Parathyroid adenoma (tissue), 2 donors: Measurements from ENCODE around the gene SMAD3.

Experiments
- H2AFZ ChIP-seq: fragments of 300-600 bp; sonication (generic); one replicate; pipeline ENCODE4 v1.7.0; 2017; ENCODE audit warnings: antibody characterized with exemption, mild to moderate bottlenecking
- H3K27ac ChIP-seq: fragments of 300-600 bp; sonication (generic); one replicate; pipeline ENCODE4 v1.7.0; 2017
- H3K27me3 ChIP-seq: fragments of 300-600 bp; sonication (generic); one replicate; pipeline ENCODE4 v1.7.0; 2017; ENCODE audit warnings: low read length; ENCODE audit not compliant: control insufficient read depth, insufficient read depth
- H3K36me3 ChIP-seq: fragments of 300-600 bp; sonication (generic); one replicate; pipeline ENCODE4 v1.7.0; 2017; ENCODE audit warnings: low read length; ENCODE audit not compliant: control insufficient read depth, insufficient read depth
- H3K4me1 ChIP-seq: fragments of 300-600 bp; sonication (generic); one replicate; pipeline ENCODE4 v1.7.0; 2017; ENCODE audit warnings: control low read depth
- H3K4me2 ChIP-seq: fragments of 300-600 bp; sonication (generic); one replicate; pipeline ENCODE4 v1.7.0; 2017; ENCODE audit warnings: low read length
- H3K4me3 ChIP-seq: fragments of 300-600 bp; sonication (generic); one replicate; pipeline ENCODE4 v1.7.0; 2017; ENCODE audit warnings: low read depth, low read length
- H3K79me2 ChIP-seq: fragments of 300-600 bp; sonication (generic); one replicate; pipeline ENCODE4 v1.7.0; 2017; ENCODE audit warnings: control low read depth
- H3K9ac ChIP-seq: fragments of 300-600 bp; sonication (generic); one replicate; pipeline ENCODE4 v1.7.0; 2017; ENCODE audit warnings: mild to moderate bottlenecking
- H3K9me3 ChIP-seq: fragments of 300-600 bp; sonication (generic); one replicate; pipeline ENCODE4 v1.7.0; 2017; ENCODE audit warnings: low read length; ENCODE audit not compliant: control insufficient read depth
- TF ChIP-seq, protein P1 (sequence below): fragments of 300-600 bp; sonication (generic); IDR thresholded peaks from one replicate; pipeline ENCODE4 v1.7.0; 2017; ENCODE audit warnings: antibody characterized with exemption, mild to moderate bottlenecking
- donor health status: primary hyperparathyroidism.

SMAD3 gene

DNA sequence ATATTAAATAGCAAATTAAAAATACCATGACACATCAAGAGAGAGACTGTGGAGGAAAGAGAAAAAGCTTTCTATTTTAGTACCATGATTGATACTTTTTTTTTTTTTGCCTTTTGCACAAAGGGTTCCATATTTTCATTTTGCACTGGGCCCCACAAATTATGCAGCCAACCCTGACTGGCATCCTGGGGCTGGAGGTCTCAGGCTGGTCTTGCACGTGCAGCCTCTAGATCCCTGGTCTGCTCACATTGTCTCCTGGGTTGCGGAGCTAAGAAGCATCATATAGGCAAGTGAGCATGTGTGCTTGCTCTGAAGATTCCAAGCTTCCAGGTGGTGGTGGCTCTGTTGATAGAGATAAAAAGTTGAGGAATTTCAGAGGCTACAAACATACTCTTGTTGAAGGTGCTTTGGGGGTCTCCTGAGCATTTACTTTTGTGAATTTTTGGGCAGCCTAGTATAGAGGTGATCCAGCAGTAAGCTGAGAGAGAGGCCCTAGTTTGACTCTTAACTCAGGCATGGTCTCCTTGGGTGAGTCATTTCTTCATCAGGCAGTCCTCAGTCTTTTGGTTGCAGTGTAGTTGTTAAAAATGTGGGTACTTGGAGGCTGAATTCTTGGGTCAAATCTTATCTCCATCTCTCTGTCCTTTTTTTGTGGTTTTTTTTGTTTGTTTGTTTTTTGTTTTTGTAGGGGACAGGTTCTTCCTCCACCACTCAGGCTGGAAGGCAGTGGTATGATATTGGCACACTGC, 31.3 kb downstream of the SMAD3 start:
- Histone ChIP-seq H3K4me3 (no peak overlapping the region), H3K9ac (no peak overlapping the region), H2AFZ (no peak overlapping the region), H3K4me1 (peaks cover 5% of the 10 kb centered on the region), H3K27ac (no peak overlapping the region), H3K4me2 (no peak overlapping the region), H3K9me3 (no peaks in the 10 kb centered on the region), H3K27me3 (no peaks in the 10 kb centered on the region), H3K79me2 (peaks cover 8% of the 10 kb centered on the region), H3K36me3 (no peaks in the 10 kb centered on the region)
- TF ChIP-seq, protein P1, sequence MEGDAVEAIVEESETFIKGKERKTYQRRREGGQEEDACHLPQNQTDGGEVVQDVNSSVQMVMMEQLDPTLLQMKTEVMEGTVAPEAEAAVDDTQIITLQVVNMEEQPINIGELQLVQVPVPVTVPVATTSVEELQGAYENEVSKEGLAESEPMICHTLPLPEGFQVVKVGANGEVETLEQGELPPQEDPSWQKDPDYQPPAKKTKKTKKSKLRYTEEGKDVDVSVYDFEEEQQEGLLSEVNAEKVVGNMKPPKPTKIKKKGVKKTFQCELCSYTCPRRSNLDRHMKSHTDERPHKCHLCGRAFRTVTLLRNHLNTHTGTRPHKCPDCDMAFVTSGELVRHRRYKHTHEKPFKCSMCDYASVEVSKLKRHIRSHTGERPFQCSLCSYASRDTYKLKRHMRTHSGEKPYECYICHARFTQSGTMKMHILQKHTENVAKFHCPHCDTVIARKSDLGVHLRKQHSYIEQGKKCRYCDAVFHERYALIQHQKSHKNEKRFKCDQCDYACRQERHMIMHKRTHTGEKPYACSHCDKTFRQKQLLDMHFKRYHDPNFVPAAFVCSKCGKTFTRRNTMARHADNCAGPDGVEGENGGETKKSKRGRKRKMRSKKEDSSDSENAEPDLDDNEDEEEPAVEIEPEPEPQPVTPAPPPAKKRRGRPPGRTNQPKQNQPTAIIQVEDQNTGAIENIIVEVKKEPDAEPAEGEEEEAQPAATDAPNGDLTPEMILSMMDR, result no peak

DNA sequence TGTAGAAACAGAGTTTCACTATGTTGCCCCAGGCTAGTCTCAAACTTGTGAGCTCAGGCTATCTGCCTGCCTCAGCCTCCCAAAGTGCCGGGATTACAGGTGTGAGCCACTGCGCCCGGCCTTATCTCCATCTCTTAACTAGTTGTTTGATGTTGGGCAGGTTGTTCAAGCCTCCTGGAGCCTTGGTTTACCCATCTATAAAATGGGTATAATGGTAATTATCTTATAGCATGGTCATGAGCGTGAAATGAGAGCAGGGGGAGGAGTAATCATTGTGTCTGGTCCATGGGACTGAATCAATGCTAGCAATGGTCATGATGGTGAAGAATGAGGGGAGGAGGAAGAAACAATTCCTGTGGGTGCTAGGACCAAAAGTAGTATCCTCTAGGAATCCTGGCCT, 32.0 kb downstream of the SMAD3 start:
- H3K27ac ChIP-seq, result no peak overlapping the region
- peaks cover 2% of the 10 kb centered on the region for H3K4me1 ChIP-seq
- H3K36me3 ChIP-seq, result no peaks in the 10 kb centered on the region

DNA sequence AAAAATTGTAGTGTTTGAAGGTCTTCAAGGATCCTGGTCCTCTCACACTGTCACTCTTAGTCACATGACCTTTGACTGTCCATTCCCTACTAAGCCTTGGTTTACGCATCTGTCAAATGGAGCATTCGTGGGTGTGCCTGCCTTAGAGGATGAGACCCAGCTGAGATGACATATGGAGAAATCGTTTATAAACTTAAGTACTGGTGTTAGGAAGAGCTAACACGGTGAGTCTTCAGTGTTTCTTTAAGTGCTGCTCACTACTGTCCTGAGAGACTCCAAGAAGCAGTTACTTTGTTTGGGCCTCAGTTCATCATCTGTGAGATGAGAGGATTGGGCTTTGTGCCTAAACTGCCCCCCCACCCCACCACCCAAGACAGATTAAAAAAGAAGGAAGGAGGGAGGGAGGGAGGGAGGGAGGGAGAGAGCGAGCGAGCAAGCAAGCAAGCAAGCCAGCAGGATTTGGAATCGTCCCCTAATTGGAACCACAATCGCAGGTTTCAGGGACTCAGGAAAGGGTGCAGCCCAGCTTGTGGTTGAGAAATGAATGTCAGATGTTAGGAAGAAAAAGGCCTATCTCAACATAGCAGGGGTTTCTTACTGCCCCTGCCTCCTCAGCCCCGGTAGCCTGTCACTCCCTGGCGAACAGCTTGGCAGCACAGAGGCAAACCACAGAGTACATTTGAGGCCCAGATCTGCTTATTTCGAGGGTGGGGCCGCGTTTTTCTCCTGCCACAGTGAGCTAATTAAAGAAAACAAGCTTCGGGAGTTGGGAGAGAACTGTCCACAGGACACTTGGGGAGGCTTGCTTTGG, 32.7 kb downstream of the SMAD3 start:
- H3K4me3 ChIP-seq, result no peak overlapping the region
- TF ChIP-seq, protein P1, result no peak
- H3K4me2 ChIP-seq, result no peak overlapping the region
- peaks cover 8% of the 10 kb centered on the region for H3K79me2 ChIP-seq
- H3K36me3 ChIP-seq, result no peaks in the 10 kb centered on the region
- peaks cover 2% of the 10 kb centered on the region for H3K4me1 ChIP-seq
- no peak overlapping the region for H2AFZ ChIP-seq
- no peak overlapping the region for H3K27ac ChIP-seq
- H3K9ac ChIP-seq, result no peak overlapping the region
- no peaks in the 10 kb centered on the region for H3K27me3 ChIP-seq
- H3K9me3 ChIP-seq, result no peaks in the 10 kb centered on the region

More for the DNA sequence above, 32.0 kb downstream of the SMAD3 start:
- Histone ChIP-seq H3K4me3 (no peak overlapping the region), H3K27me3 (no peaks in the 10 kb centered on the region), H3K79me2 (peaks cover 8% of the 10 kb centered on the region), H3K9ac (no peak overlapping the region), H3K4me2 (no peak overlapping the region), H3K9me3 (no peaks in the 10 kb centered on the region), H2AFZ (no peak overlapping the region)
- TF ChIP-seq, protein P1, result no peak

DNA sequence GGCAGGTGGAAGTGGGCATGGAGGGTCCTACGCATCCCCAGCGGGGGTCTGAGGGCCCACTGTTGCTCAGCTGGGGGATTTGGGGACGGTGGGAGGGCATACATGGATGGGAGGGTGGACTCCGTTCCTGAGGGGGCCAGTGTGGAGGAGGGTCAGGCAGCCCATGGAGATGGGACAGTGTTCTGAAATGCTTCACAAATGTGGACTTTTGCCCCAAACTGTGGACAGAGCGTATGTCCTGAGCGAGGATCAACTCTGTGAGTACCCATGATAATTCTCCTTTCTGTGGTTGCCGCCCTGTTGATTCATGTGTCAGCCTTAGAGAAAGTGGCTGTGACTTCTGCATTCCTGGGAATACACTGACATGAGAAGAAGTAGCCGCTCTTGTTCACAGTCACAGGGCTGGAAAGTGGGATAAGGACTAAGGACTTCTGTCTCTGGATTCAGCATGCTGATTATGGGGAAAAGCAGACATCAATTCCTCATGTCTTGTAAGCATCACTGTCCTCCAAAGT, 33.4 kb downstream of the SMAD3 start:
- H3K9ac ChIP-seq, result no peak overlapping the region
- peaks cover 8% of the 10 kb centered on the region for H3K79me2 ChIP-seq
- no peaks in the 10 kb centered on the region for H3K27me3 ChIP-seq
- no peak overlapping the region for H3K4me2 ChIP-seq
- no peak overlapping the region for H3K4me3 ChIP-seq
- H3K27ac ChIP-seq, result no peak overlapping the region
- peaks cover 2% of the 10 kb centered on the region for H3K4me1 ChIP-seq
- H2AFZ ChIP-seq, result no peak overlapping the region
- TF ChIP-seq, protein P1, result no peak
- H3K36me3 ChIP-seq, result no peaks in the 10 kb centered on the region
- H3K9me3 ChIP-seq, result no peaks in the 10 kb centered on the region
